Duodenal mucosa (tissue), 2 donors: ENCODE data around the gene TFAP2B.

Source experiments
- H3K27ac ChIP-seq: one replicate; pipeline ENCODE4 v1.7.0; 2013; ENCODE audit warnings: low read depth, low read length
- H3K27me3 ChIP-seq, 2 donors: one replicate each; pipeline ENCODE4 v1.7.0; 2013; ENCODE audit warnings: low read length in 2 of 2, control low read depth in 1 of 2; ENCODE audit not compliant: insufficient read depth in 2 of 2, control insufficient read depth in 1 of 2
- H3K36me3 ChIP-seq, 2 donors: one replicate each; pipeline ENCODE4 v1.7.0; 2013; ENCODE audit warnings: low read length in 2 of 2, control low read depth in 1 of 2; ENCODE audit not compliant: insufficient read depth in 2 of 2, control insufficient read depth in 1 of 2
- H3K4me1 ChIP-seq, 2 donors: one replicate each; pipeline ENCODE4 v1.7.0; 2013; ENCODE audit warnings: low read length in 2 of 2, control low read depth in 1 of 2; ENCODE audit not compliant: insufficient read depth in 2 of 2, control insufficient read depth in 1 of 2
- H3K4me3 ChIP-seq, 2 donors: one replicate each; pipeline ENCODE4 v1.7.0; 2013; ENCODE audit warnings: low read length in 2 of 2, low read depth in 1 of 2
- H3K9ac ChIP-seq, 2 donors: one replicate each; pipeline ENCODE4 v1.7.0; 2013; ENCODE audit warnings: low read length in 2 of 2, low read depth in 1 of 2
- H3K9me3 ChIP-seq, 2 donors: one replicate each; pipeline ENCODE4 v1.7.0; 2013; ENCODE audit warnings: low read length in 2 of 2, control low read depth in 1 of 2; ENCODE audit not compliant: control insufficient read depth in 1 of 2

Gene TFAP2B

DNA sequence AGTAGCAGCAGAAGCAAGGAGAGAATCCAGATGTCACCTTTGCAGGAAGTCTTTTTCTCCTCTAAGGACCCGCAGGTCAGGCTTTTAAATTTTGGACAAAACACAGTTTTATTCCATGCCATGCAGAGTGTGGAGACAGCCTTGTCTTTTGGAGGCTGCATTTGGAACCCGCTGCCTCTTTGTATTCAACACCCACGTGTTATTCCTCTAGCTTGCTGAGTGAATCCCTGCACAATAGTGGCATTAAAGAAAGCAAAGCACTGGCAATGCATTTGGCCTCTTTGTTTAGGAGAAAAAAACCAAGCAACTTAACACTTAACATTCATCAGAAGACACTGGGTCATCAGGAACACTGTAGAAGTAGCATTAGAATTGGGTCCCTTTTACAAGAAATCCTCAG, 43.5 kb downstream of the TFAP2B start:
- Histone ChIP-seq H3K27ac (no peak overlapping the region), H3K9ac (no peak overlapping the region), H3K27me3 (no peaks in the 10 kb centered on the region), H3K4me3 (no peak overlapping the region), H3K4me1 (no peaks in the 10 kb centered on the region), H3K36me3 (no peaks in the 10 kb centered on the region), H3K9me3 (no peaks in the 10 kb centered on the region)

DNA sequence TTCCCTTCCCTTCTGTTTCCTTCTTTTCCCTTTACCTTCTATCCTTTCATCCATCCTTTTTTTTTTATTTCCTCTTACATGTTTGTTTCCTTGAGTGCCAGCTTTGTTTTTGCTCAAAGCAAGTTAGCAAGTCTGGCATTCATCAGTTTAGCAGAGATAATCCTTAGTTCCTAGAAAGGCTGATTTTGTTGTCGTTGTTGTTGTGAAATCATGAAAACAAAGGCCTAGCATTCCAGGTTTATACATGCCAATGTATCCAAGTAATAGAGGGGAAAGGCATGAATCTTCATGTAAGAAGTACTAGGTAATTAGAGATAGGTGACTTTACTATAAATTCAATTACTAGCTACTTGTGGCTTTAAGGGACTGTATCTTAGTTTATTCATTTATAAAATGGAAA, 45.9 kb downstream of the TFAP2B start:
- Histone ChIP-seq H3K4me1 (no peaks in the 10 kb centered on the region), H3K9me3 (no peaks in the 10 kb centered on the region), H3K27ac (no peak overlapping the region), H3K4me3 (no peak overlapping the region), H3K27me3 (no peaks in the 10 kb centered on the region), H3K9ac (no peak overlapping the region), H3K36me3 (no peaks in the 10 kb centered on the region)

DNA sequence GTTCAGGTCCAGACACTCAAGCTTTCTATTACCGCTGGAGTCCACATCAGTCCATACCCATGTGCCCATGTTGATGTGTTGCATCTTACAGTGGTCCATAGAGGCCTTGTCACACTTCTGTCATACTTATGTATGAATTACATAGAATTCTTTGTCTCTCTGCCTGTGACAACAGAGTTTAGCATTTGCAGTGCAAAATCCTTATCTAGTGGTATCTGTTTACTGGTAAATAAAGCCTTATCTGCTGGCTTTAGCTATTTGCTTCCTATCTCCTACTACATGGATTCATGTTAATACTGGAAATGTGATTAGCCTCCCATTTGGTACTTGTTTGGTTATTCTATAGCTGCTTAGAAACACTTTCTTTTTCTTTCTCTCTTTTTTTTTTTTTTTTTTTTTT, 49.8 kb downstream of the TFAP2B start:
- Histone ChIP-seq H3K27ac (no peak overlapping the region), H3K9ac (no peak overlapping the region), H3K27me3 (no peaks in the 10 kb centered on the region), H3K9me3 (no peaks in the 10 kb centered on the region), H3K36me3 (no peaks in the 10 kb centered on the region), H3K4me3 (no peak overlapping the region), H3K4me1 (no peaks in the 10 kb centered on the region)

DNA sequence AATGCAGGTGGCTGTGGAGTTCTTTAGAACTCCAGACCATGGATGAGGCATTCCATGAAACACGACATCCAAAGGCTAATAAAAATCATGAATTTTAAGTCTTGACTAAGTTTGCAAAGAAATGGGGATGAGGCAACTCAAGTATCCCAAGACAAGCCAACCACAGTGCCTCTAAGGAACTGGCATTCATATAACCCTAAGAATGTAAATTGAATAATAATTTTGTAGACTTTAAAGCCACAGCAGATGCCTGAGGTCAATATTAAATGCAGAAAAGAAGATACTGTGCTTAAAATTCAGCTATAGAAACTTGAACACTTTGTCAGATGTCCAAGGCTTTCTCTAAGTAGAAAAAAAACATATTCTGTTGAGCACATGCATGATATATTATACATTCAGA, 54.5 kb downstream of the TFAP2B start:
- Histone ChIP-seq H3K9ac (no peak overlapping the region), H3K4me1 (no peaks in the 10 kb centered on the region)

DNA sequence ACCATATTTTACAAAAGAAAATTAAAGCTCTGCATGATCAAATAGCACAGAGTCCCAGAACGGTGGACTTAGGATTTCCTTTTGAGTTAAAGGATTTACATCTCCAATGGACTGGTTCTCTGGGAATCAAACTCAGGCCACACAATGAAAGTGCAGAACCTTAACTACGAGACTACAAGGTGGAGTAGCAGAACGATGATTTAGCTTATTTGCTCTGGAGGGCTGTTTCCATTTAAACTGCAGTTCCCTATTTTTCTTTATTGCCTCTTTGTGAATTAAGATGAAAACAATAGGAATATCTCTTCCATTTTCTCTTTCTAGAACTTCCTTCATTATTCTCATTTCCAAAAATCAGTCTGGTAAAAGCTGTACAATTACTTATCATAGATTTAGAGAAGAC, 65.7 kb downstream of the TFAP2B start:
- no peak overlapping the region for H3K9ac ChIP-seq
- no peaks in the 10 kb centered on the region for H3K27me3 ChIP-seq
- H3K36me3 ChIP-seq, result no peaks in the 10 kb centered on the region

More for the DNA sequence above, 54.5 kb downstream of the TFAP2B start:
- Histone ChIP-seq H3K27me3 (no peaks in the 10 kb centered on the region), H3K27ac (no peak overlapping the region), H3K36me3 (no peaks in the 10 kb centered on the region), H3K9me3 (no peaks in the 10 kb centered on the region), H3K4me3 (no peak overlapping the region)

DNA sequence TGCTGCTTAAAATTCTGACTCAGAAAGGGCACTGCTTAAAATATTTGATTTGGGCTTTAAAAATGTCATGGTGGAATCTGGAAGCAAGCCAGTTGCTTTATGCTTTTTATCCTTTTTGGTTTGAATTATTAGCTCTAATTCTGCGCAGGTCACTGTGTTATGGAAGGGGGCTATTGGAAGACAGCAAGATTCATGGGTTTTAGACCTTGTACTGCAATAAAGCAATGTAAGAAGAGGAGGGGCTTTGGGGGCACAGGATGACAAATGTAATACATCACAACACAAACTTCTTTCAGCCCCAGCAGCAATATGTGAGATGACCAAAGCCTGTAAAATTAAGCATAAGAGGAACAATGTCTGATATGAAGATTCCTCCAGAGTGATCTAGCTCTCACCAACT, 68.4 kb downstream of the TFAP2B start:
- no peaks in the 10 kb centered on the region for H3K27me3 ChIP-seq
- H3K4me3 ChIP-seq, result no peak overlapping the region
- no peaks in the 10 kb centered on the region for H3K4me1 ChIP-seq
- no peak overlapping the region for H3K27ac ChIP-seq
- no peaks in the 10 kb centered on the region for H3K9me3 ChIP-seq
- H3K9ac ChIP-seq, result no peak overlapping the region
- no peaks in the 10 kb centered on the region for H3K36me3 ChIP-seq

More for the DNA sequence above, 65.7 kb downstream of the TFAP2B start:
- Histone ChIP-seq H3K4me3 (no peak overlapping the region), H3K27ac (no peak overlapping the region), H3K4me1 (no peaks in the 10 kb centered on the region), H3K9me3 (no peaks in the 10 kb centered on the region)

DNA sequence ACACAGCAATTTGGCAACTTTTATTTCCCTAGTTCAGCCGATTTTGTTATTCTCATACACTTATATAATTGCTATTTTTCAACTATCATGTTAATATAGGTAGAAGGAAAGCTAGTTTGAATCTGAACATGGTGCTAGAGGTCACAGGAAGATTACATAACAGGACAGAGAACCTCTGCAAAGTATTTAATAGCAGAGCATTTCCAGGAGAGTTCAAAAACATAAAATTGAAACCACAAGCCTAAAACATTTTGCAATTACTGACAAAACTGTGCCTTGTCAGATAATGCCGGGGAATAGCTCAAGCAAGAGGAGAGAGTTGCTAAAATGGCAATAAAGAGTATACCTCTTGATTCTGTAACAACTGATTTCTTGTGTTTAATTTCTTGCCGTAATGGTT, 70.8 kb downstream of the TFAP2B start:
- Histone ChIP-seq H3K4me1 (no peaks in the 10 kb centered on the region), H3K36me3 (no peaks in the 10 kb centered on the region), H3K4me3 (no peak overlapping the region), H3K9ac (no peak overlapping the region), H3K9me3 (no peaks in the 10 kb centered on the region), H3K27ac (no peak overlapping the region), H3K27me3 (no peaks in the 10 kb centered on the region)

DNA sequence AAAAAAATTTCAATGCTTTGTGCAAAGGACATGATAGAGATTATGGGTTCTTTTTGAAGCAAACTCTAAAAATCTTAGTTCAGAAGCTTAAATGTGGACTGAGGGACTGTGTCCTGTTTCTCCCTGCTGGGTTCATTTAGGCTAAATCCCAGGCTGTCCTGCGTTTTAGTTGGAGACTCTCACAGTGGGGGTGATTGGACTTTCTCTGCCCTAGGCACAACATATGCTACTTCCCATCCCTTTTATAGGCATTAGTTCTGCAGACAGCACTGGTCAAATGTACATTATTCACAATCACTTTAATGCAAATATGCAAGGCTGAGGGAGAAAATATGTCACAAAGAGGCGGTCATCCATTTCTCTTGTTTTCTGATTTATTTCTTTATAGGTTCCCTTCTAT, 71.3 kb downstream of the TFAP2B start:
- H3K27ac ChIP-seq, result no peak overlapping the region
- H3K36me3 ChIP-seq, result no peaks in the 10 kb centered on the region
- no peak overlapping the region for H3K9ac ChIP-seq
- no peaks in the 10 kb centered on the region for H3K9me3 ChIP-seq
- H3K4me1 ChIP-seq, result no peaks in the 10 kb centered on the region
- no peaks in the 10 kb centered on the region for H3K27me3 ChIP-seq
- H3K4me3 ChIP-seq, result no peak overlapping the region

DNA sequence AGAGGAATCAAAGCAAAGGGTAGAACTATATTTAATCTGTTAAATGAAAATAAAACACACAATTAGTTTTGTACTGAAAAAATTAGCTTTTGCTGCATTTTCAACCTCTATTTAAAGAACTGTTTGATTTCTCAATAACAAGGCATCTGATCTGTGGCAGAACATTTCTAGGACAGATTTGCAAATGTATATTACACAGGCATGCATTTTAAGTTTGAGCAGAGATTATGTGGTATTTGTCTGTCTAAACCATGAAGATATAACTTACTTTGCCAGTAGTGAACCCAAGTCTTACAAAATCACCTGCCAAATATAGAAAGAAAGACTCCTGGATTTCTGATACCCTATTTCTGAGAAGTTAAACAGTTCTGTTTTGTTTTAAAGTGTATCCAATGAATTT, 71.9 kb downstream of the TFAP2B start:
- H3K4me3 ChIP-seq, result no peak overlapping the region
- H3K27ac ChIP-seq, result no peak overlapping the region
- no peaks in the 10 kb centered on the region for H3K4me1 ChIP-seq
- H3K9me3 ChIP-seq, result no peaks in the 10 kb centered on the region
- no peaks in the 10 kb centered on the region for H3K36me3 ChIP-seq
- H3K9ac ChIP-seq, result no peak overlapping the region
- no peaks in the 10 kb centered on the region for H3K27me3 ChIP-seq

DNA sequence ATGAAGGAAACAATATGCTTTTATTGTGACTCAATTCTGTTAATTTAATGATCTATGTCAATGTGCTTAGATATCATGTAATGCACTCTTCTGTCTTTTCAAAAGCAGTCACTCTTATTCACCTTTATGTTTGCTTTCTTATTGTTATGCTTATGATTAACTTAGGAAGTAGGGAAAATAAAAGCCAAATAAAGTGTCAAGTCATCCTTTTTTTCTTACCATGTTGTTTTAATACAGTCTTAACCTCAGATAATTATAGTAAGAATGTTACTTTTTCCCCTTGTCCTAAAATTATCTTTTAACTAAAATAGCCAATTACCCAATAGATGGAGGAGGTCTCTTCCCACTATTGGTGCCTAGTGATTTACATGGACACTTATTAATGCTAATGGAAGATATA, 72.6 kb downstream of the TFAP2B start:
- H3K9me3 ChIP-seq, result no peaks in the 10 kb centered on the region
- no peaks in the 10 kb centered on the region for H3K4me1 ChIP-seq
- H3K9ac ChIP-seq, result no peak overlapping the region
- no peak overlapping the region for H3K27ac ChIP-seq
- H3K27me3 ChIP-seq, result no peaks in the 10 kb centered on the region
- H3K36me3 ChIP-seq, result no peaks in the 10 kb centered on the region
- no peak overlapping the region for H3K4me3 ChIP-seq
